GM23338 (cell line): Measurements from ENCODE around the gene FRK. TPM values are rescaled to one million over a fixed set of nuclear protein-coding genes. Genes with fewer than 3 reads are reported as not detected.

Experiments used
- ATAC-seq: fragments of 200-7000 bp; cut with Tn5 transposase; 3 replicates; pipeline ENCODE4 v1.9.1; 2020
- DNase-seq: peaks from one replicate; pipeline ENCODE4 v3.0.0-alpha.2; 2015; ENCODE audit warnings: low spot score
- H2AFZ ChIP-seq: fragments of 200-600 bp; sonication (generic); 2 replicates; pipeline ENCODE4 v1.8.0; 2016; ENCODE audit warnings: antibody characterized with exemption, mild to moderate bottlenecking, moderate library complexity
- H3F3A ChIP-seq: fragments of 200-600 bp; sonication (generic); replicated peaks from 2 replicates; pipeline ENCODE4 v1.8.0; 2017; ENCODE audit warnings: antibody characterized with exemption, mixed run types, low read depth
- H3K27ac ChIP-seq: fragments of 200-600 bp; sonication (generic); 2 replicates; pipeline ENCODE4 v1.6.1; 2016; ENCODE audit warnings: low read depth
- H3K27me3 ChIP-seq: fragments of 200-600 bp; sonication (generic); 2 replicates; pipeline ENCODE4 v1.8.0; 2016; ENCODE audit warnings: mild to moderate bottlenecking, mixed run types, moderate library complexity; ENCODE audit not compliant: insufficient read depth
- H3K36me3 ChIP-seq: fragments of 200-600 bp; sonication (generic); 2 replicates; pipeline ENCODE4 v1.8.0; 2016; ENCODE audit warnings: mild to moderate bottlenecking; ENCODE audit not compliant: insufficient read depth
- H3K4me1 ChIP-seq: fragments of 200-600 bp; sonication (generic); 2 replicates; pipeline ENCODE4 v1.8.0; 2016; ENCODE audit warnings: mild to moderate bottlenecking, moderate library complexity; ENCODE audit not compliant: insufficient read depth
- H3K4me2 ChIP-seq: fragments of 200-600 bp; sonication (generic); 2 replicates; pipeline ENCODE4 v1.7.1; 2017; ENCODE audit warnings: mixed run types
- H3K4me3 ChIP-seq: fragments of 200-600 bp; sonication (generic); 2 replicates; pipeline ENCODE4 v1.6.1; 2016; ENCODE audit warnings: mixed run types
- H3K79me2 ChIP-seq: fragments of 200-600 bp; sonication (generic); replicated peaks from 2 replicates; pipeline ENCODE4 v1.8.0; 2017; ENCODE audit warnings: mild to moderate bottlenecking; ENCODE audit not compliant: insufficient read depth
- H3K9me2 ChIP-seq: fragments of 200-600 bp; sonication (generic); 2 replicates; pipeline ENCODE4 v1.8.0; 2017; ENCODE audit not compliant: insufficient read depth
- H4K20me1 ChIP-seq: fragments of 200-600 bp; sonication (generic); replicated peaks from 2 replicates; pipeline ENCODE4 v1.8.0; 2017; ENCODE audit warnings: mild to moderate bottlenecking; ENCODE audit not compliant: insufficient read depth
- H3K27ac Mint-ChIP-seq: 2 replicates; pipeline ENCODE4 v1.8.0; 2020; ENCODE audit warnings: inconsistent platforms, mild to moderate bottlenecking, moderate library complexity, mixed read lengths
- H3K27me3 Mint-ChIP-seq: 3 replicates; pipeline ENCODE4 v1.8.0; 2022; ENCODE audit warnings: low read depth, mild to moderate bottlenecking, moderate library complexity, mixed read lengths, inconsistent platforms; ENCODE audit not compliant: insufficient read depth, poor library complexity
- H3K36me3 Mint-ChIP-seq: 3 replicates; pipeline ENCODE4 v1.8.0; 2021; ENCODE audit warnings: low read depth, mild to moderate bottlenecking, inconsistent platforms, moderate library complexity, mixed read lengths
- H3K4me1 Mint-ChIP-seq: 3 replicates; pipeline ENCODE4 v1.8.0; 2020; ENCODE audit warnings: mild to moderate bottlenecking, inconsistent platforms, mixed read lengths
- H3K4me3 Mint-ChIP-seq: 3 replicates; pipeline ENCODE4 v1.8.0; 2021; ENCODE audit warnings: moderate library complexity, mild to moderate bottlenecking, inconsistent platforms, mixed read lengths
- H3K9me3 Mint-ChIP-seq: 3 replicates; pipeline ENCODE4 v1.8.0; 2020; ENCODE audit warnings: moderate library complexity, mild to moderate bottlenecking, inconsistent platforms, mixed read lengths
- EZH2 ChIP-seq: fragments of 200-600 bp; sonication (generic); IDR thresholded peaks from one replicate; pipeline ENCODE4 v1.8.0; 2017; ENCODE audit warnings: antibody characterized with exemption, mild to moderate bottlenecking, low read depth; ENCODE audit not compliant: unreplicated experiment
- STAT1 ChIP-seq: IDR thresholded peaks from one replicate; pipeline ENCODE4 v1.6.1; 2016; ENCODE audit warnings: antibody characterized with exemption; ENCODE audit not compliant: unreplicated experiment
- ZNF114 ChIP-seq: fragments of 250-450 bp; sonication (Bioruptor Pico); IDR thresholded peaks from 2 replicates; pipeline ENCODE4 v1.5.0; 2020; ENCODE audit warnings: mild to moderate bottlenecking, moderate library complexity
- ZNF331 ChIP-seq: fragments of 250-450 bp; sonication (Bioruptor Pico); IDR thresholded peaks from 2 replicates; pipeline ENCODE4 v1.5.0; 2020; ENCODE audit warnings: low read depth, mild to moderate bottlenecking, moderate library complexity
- ZNF462 ChIP-seq: fragments of 250-450 bp; sonication (Bioruptor Pico); IDR thresholded peaks from 2 replicates; pipeline ENCODE4 v1.5.0; 2020; ENCODE audit warnings: mild to moderate bottlenecking, moderate library complexity
- polyA plus RNA-seq: library from polyadenylated mRNA; unstranded; fragments of >200 nt; fragmentation: Nextera tagmentation; extraction: Ambion mirVana; gene quantifications from 2 replicates; pipeline ENCODE4 v1.2.1, GENCODE V29; 2016
- total RNA-seq: library from RNA; depleted of rRNA; stranded (reverse); fragments of >200 nt; shearing (Covaris generic); gene quantifications from 2 replicates; pipeline ENCODE4 v1.2.3, GENCODE V29; 2014

FRK gene
- total and polyA plus RNA-seq, 2 experiments from 2014 or later: 0.06 to 0.24 TPM

DNA sequence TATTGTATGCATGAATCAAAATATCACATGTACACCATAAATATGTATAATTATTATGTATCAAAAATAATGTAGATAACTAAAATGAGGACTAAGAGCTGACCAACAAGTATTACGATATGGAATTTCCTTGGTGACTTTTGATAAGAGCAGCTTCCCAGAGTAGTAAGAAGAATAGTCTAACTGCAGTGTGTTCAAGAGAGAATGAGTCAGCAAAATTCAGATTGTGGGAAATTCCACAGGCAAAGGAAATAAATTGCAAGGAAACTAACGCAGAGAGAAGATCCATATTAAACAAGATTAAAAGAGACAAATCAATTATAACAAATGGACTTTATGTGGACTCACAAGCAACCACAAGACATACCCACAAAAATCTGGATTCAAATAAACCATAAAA, 26.4 kb downstream of the FRK start:
- Histone ChIP-seq H3K4me2 (no peak overlapping the region), H3K4me3 (no peak overlapping the region), H3K9me2 (no peaks in the 10 kb centered on the region), H3F3A (no peaks in the 10 kb centered on the region), H3K36me3 (no peaks in the 10 kb centered on the region), H3K79me2 (no peaks in the 10 kb centered on the region), H3K27me3 (no peaks in the 10 kb centered on the region), H2AFZ (0 out of 2 replicates have a peak overlapping the region, but pooled peaks have one; percentile 1), H3K27ac (no peak overlapping the region), H3K4me1 (peaks cover 6% of the 10 kb centered on the region; the same call in 1 of the 2 replicates), H4K20me1 (no peaks in the 10 kb centered on the region)
- TF ChIP-seq STAT1 (no peak), ZNF114 (CRISPR knock-in tag) (no peak), EZH2 (no peak), ZNF331 (no peak)
- DNase-seq (no peak), ATAC-seq (no peak)
- H3K9me3 Mint-ChIP-seq: no peaks in the 10 kb centered on the region
- H3K27me3 Mint-ChIP-seq: no peaks in the 10 kb centered on the region
- peaks cover 14% of the 10 kb centered on the region for H3K4me1 Mint-ChIP-seq
- no peak overlapping the region for H3K4me3 Mint-ChIP-seq
- no peaks in the 10 kb centered on the region for H3K36me3 Mint-ChIP-seq
- H3K27ac Mint-ChIP-seq: peak overlapping the region; percentile 41; the same call in 1 of the 2 replicates

- Mint-ChIP-seq H3K4me1 (peaks cover 14% of the 10 kb centered on the region), H3K27ac (peak overlapping the region; percentile 21), H3K27me3 (no peaks in the 10 kb centered on the region), H3K36me3 (no peaks in the 10 kb centered on the region), H3K9me3 (no peaks in the 10 kb centered on the region), H3K4me3 (no peak overlapping the region)
- Histone ChIP-seq H3K27ac (no peak overlapping the region), H3K79me2 (no peaks in the 10 kb centered on the region), H3K4me1 (peaks cover 6% of the 10 kb centered on the region; the same call in 1 of the 2 replicates), H3K4me2 (no peak overlapping the region), H3K27me3 (no peaks in the 10 kb centered on the region), H3K9me2 (no peaks in the 10 kb centered on the region), H3F3A (no peaks in the 10 kb centered on the region), H3K36me3 (no peaks in the 10 kb centered on the region), H4K20me1 (no peaks in the 10 kb centered on the region), H2AFZ (no peak overlapping the region), H3K4me3 (no peak overlapping the region)
- ATAC-seq (no peak), DNase-seq (no peak)
- TF ChIP-seq ZNF462 (CRISPR knock-in tag): no peak
Measured at GRCh38 chr6:116033687-116034303, 26.9 kb downstream of the FRK start.
